ENCODE data around the gene COL8A2.

COL8A2 gene

GRCh38 chr1:36137226-36137625 lies 12.2 kb upstream of the COL8A2 start:
- DNase-seq (ENCODE audit: low read depth in 2 of 2), result no peak

GRCh38 chr1:36136535-36136934 lies 11.5 kb upstream of the COL8A2 start:
- no peak for DNase-seq (ENCODE audit: low read depth in 2 of 2)

- no peak for DNase-seq (ENCODE audit: low read depth in 2 of 2)
These were observed 10.8 kb upstream of the COL8A2 start for GRCh38 chr1:36135796-36136195.

DNA sequence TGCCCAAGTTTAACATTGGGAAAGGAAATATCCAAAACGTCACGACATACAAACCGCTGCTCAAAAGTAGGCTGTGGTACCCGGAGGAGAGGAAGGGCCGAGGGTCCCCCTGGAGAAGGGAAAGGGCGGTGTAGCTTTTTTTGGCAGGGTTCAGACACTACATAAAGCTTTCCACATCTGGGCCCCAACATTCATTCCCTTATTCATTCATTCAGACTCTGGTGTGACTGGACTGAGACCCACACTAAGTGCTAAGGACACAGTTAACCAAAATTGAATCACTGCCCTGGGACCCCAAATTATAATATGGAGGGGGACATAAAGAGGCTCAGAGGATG lies 10.3 kb upstream of the COL8A2 start:
- DNase-seq (ENCODE audit: low read depth in 2 of 2), result no peak

- no peak for DNase-seq (ENCODE audit: low read depth in 2 of 2)
These were observed 9.7 kb upstream of the COL8A2 start for GRCh38 chr1:36134505-36135329.

DNA sequence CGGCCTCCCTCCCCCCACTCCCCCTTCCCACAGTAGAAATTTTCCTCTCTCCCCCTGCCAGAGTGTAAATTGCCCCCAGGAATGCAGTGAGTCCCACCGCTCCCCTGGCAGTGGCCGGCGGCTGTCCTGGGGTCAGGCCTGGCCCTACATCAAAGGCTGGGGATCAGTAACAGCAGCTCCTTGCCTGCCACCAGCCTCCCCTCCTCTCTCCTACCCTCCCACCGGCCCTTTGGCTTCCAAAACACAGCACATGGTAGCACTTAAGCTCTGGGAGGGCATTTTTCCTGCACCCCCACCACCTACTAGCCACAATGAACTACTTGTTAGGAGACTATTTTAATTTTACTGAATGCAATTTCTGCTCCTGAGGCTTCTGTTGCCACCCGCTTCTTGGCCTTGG lies 9.0 kb upstream of the COL8A2 start:
- DNase-seq (ENCODE audit: low read depth in 2 of 2), result no peak

- DNase-seq (ENCODE audit: low read depth in 2 of 2), result no peak
These were observed 8.5 kb upstream of the COL8A2 start for GRCh38 chr1:36133484-36133883.

DNA sequence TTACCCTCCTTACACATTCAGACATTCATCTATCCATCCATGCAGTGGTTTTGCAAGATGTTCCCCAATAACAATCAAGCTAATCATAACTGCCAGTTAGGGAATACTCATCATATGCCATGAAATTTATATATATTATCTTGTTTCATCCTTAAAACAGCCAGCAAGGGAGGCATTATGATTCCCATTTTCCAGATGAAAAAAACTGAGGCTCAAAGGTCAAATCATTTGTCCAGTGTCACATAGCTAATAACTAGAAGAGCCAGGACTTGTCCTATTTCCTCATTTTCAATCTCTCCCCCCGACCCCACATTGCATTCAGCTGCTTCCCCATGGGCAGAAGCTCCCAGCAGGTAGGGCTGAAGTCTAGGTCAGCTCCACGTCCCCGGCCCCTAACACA lies 7.0 kb upstream of the COL8A2 start:
- no peak for DNase-seq (ENCODE audit: low read depth in 2 of 2)

GRCh38 chr1:36128905-36129206 lies 3.8 kb upstream of the COL8A2 start:
- DNase-seq (ENCODE audit: low read depth in 2 of 2), result no peak

- DNase-seq (ENCODE audit: low read depth in 2 of 2), result no peak
These were observed 3.3 kb upstream of the COL8A2 start for GRCh38 chr1:36128126-36128904.

DNA sequence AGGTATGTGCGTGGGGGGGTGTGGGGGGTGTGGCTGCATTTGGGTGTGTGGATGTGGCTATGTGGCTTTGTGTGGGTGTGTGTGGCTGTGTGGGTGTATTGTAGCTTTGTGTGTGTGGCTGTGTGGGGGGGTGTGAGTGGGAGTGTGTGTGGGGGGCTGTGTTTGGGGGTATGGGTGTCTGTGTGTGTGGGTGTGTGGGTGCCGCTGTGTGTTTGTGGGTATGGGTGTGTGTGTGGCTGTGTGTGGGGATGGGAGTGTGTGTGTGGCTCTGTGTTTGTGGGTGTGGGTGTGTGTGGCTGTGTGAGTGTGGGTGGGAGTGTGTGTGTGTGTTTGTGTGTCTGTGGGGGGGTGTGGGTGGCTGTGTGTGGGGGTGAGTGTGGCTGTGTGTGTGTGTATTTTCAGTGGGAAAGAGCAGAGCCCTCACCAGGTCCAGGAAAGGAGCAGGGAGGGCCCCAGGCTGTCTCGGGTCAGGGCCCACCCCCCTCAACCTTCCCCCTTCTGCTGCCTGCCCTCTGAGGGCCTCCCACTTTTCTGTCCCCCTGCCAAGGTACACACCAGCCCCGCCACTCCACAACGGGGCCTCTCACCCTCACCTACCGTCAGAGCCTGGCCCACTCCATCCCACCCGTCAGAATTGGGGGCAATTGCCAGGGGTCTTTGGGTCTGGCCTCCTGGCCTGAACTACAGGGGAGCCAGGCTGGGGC lies 1.9 kb upstream of the COL8A2 start:
- no peak for DNase-seq (ENCODE audit: low read depth in 2 of 2)

GRCh38 chr1:36126005-36126716 lies 1.1 kb upstream of the COL8A2 start:
- DNase-seq (ENCODE audit: low read depth in 2 of 2), result no peak

- DNase-seq (ENCODE audit: low read depth in 2 of 2), result no peak
These were observed 456 bp downstream of the COL8A2 start for GRCh38 chr1:36124404-36125128.

DNA sequence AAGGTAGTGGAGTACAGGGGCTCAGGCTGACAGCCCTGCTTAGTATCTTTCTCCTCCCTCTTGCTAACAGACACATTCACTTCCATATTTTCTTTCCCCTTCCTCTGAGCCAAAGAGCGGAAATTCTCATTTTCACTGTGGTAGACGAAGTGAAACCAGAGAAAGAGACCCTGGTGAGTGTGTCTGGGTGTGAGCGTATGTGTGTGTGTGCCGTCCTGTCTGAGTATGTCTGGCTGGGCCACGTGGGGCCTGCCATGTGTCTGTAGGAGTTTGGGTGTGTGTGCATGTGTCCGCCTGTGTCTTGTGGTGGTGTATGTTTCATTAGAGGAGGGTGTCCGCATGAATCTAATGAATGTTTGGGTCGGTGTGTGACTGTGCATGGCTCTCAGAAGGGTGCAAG lies 1.7 kb downstream of the COL8A2 start:
- no peak for DNase-seq (ENCODE audit: low read depth in 2 of 2)

GRCh38 chr1:36122062-36123030 lies 2.7 kb downstream of the COL8A2 start:
- no peak for DNase-seq (ENCODE audit: low read depth in 2 of 2)

DNA sequence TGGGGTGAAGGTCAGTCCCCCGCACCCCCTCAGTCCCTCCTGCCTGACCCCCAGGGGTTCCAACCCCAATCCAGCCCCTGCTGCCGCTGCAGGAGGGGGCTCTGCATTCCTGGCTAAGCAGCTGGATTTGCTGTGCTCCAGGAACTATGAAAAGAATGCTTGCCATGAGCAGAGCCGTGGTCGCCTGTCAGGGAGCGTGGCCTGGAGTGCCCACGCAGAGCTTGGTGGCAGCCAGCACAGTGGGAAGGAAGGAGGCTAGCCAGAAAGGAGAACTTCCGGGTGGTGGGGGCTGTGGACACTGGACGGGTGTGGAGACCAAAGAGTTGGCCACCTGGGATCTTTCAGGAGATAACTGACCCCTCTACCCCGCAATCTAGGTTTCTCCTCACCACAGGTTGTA lies 5.6 kb downstream of the COL8A2 start:
- DNase-seq (ENCODE audit: low read depth in 2 of 2), result no peak

GRCh38 chr1:36118447-36119204 lies 6.4 kb downstream of the COL8A2 start:
- no peak for DNase-seq (ENCODE audit: low read depth in 2 of 2)

- no peak for DNase-seq (ENCODE audit: low read depth in 2 of 2)
These were observed 8.1 kb downstream of the COL8A2 start for GRCh38 chr1:36116901-36117300.

GRCh38 chr1:36115931-36116330 lies 9.1 kb downstream of the COL8A2 start:
- no peak for DNase-seq (ENCODE audit: low read depth in 2 of 2)
